Measurements from ENCODE around the gene RFX7.

Gene RFX7

GRCh38 chr15:56099311-56099710, 144.4 kb downstream of the RFX7 start:
- no peak overlapping the region for H3K27ac ChIP-seq (ENCODE audit: extremely low read depth, low read depth, low read length)
- TF ChIP-seq ZNF16 (tag by site-specific recombination; IDR thresholded peaks at IDR 0.05; ENCODE audit: low read depth) (no peak), ZBTB8A (tag by site-specific recombination; IDR thresholded peaks at IDR 0.05) (no peak), ZNF140 (tag by site-specific recombination; IDR thresholded peaks at IDR 0.05) (no peak), ZNF510 (tag by site-specific recombination; IDR thresholded peaks at IDR 0.05; ENCODE audit: insufficient replicate concordance) (no peak), ZNF549 (tag by site-specific recombination; IDR thresholded peaks at IDR 0.05) (no peak), ZNF843 (tag by site-specific recombination; IDR thresholded peaks at IDR 0.05) (no peak), ZNF335 (tag by site-specific recombination; conservative IDR thresholded peaks at IDR 0.05) (no peak), REST (tag by site-specific recombination; IDR thresholded peaks at IDR 0.05) (no peak), ZNF785 (tag by site-specific recombination; IDR thresholded peaks at IDR 0.05) (no peak), ZBTB26 (tag by site-specific recombination; optimal IDR thresholded peaks at IDR 0.05) (no peak), ZFP69B (tag by site-specific recombination; IDR thresholded peaks at IDR 0.05) (no peak), ZNF692 (tag by site-specific recombination; IDR thresholded peaks at IDR 0.05) (no peak), PATZ1 (tag by site-specific recombination; IDR thresholded peaks at IDR 0.05) (no peak)
- no peaks in the 10 kb centered on the region; the same call in 1 of the 2 replicates for H3K4me1 ChIP-seq (ENCODE audit: control insufficient read depth, insufficient read depth, low read length)
- peaks cover 3 to 34% of the 10 kb centered on the region in 2 experiments; a peak in 2 of 3 replicates for H3K36me3 ChIP-seq (ENCODE audit: control insufficient read depth in 2 of 2, insufficient read depth in 1 of 2, low read length in 2 of 2)
- ChIA-PET POLR2A (no interaction called here), CTCF (interaction anchor here (0.6 to 2.2 kb wide), 5 partner anchors 10 to 428 kb away, joined by 3 to 5 read pairs (median 3); no protein-coding TSS in a partner anchor)
- H3K9me3 ChIP-seq (ENCODE audit: control insufficient read depth, insufficient read depth, low read depth, low read length) = no peaks in the 10 kb centered on the region
- H3K4me3 ChIP-seq (ENCODE audit: low read depth, low read length) = no peak overlapping the region

- Histone ChIP-seq H3K4me1 (ENCODE audit: control insufficient read depth, insufficient read depth, low read length) (no peaks in the 10 kb centered on the region), H3K27ac (ENCODE audit: extremely low read depth, low read depth, low read length) (no peak overlapping the region), H3K9me3 (ENCODE audit: control insufficient read depth, insufficient read depth, low read depth, low read length) (no peaks in the 10 kb centered on the region), H3K4me3 (ENCODE audit: low read depth, low read length) (no peak overlapping the region), H3K36me3 (ENCODE audit: control insufficient read depth in 2 of 2, insufficient read depth in 1 of 2, low read length in 2 of 2) (peaks cover 3 to 40% of the 10 kb centered on the region in 2 experiments; a peak in 2 of 3 replicates)
- CTCF ChIA-PET = interaction anchor here (0.6 to 2.2 kb wide), 4 partner anchors 9 to 201 kb away, joined by 3 to 5 read pairs (median 4); no protein-coding TSS in a partner anchor
- POLR2A ChIA-PET = no interaction called here
- TF ChIP-seq ZNF654 (tag by site-specific recombination; IDR thresholded peaks at IDR 0.05; ENCODE audit: low read depth) (peak; percentile 14; the same call in 1 of the 2 replicates), ZNF561 (tag by site-specific recombination; IDR thresholded peaks at IDR 0.05; ENCODE audit: borderline replicate concordance) (no peak), ZNF324 (tag by site-specific recombination; IDR thresholded peaks at IDR 0.05) (no peak), ZNF2 (tag by site-specific recombination; IDR thresholded peaks at IDR 0.05) (no peak), ZNF350 (tag by site-specific recombination; IDR thresholded peaks at IDR 0.05) (no peak)
Measured at GRCh38 chr15:56098195-56098863, 145.3 kb downstream of the RFX7 start.

All from HEK293 (cell line).